ENCODE results near the gene UVRAG. TPM values are rescaled to one million over a fixed set of nuclear protein-coding genes. Genes with fewer than 3 reads are reported as not detected.

Gene UVRAG
- total RNA-seq, 2 donors from 2014 or later = 10.9 to 31.0 TPM

DNA sequence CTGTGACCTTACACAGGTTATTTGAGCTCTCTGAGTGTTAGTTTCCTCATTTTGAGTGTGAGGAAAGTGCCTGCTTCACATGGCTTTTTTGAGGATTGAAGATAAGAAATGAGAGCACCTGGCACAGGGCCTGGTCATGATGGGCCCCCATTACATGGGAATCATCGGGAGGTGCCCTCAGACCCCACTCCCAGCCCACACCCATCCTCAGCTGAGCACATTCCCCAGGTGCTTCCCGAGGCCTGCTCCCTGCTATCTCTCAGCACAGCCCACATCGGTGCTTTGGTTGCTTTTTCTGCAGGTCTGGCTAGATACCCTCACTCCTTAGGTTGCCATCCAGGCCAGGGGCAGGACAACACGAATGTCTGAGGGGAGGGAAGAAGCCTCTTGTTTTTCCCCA, 29.8 kb upstream of the UVRAG start:
- DNase-seq (no peak), ATAC-seq (no peak)
- intact Hi-C loops (cut with DNase I) = no loop called here
- no peak for TF ChIP-seq POLR2A (IDR thresholded peaks at IDR 0.05)
- TF ChIP-seq, protein P1, sequence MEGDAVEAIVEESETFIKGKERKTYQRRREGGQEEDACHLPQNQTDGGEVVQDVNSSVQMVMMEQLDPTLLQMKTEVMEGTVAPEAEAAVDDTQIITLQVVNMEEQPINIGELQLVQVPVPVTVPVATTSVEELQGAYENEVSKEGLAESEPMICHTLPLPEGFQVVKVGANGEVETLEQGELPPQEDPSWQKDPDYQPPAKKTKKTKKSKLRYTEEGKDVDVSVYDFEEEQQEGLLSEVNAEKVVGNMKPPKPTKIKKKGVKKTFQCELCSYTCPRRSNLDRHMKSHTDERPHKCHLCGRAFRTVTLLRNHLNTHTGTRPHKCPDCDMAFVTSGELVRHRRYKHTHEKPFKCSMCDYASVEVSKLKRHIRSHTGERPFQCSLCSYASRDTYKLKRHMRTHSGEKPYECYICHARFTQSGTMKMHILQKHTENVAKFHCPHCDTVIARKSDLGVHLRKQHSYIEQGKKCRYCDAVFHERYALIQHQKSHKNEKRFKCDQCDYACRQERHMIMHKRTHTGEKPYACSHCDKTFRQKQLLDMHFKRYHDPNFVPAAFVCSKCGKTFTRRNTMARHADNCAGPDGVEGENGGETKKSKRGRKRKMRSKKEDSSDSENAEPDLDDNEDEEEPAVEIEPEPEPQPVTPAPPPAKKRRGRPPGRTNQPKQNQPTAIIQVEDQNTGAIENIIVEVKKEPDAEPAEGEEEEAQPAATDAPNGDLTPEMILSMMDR (IDR thresholded peaks at IDR 0.05) = no peak
- no peaks in the 10 kb centered on the region for H3K36me3 ChIP-seq (replicated peaks in 1 of 2; ENCODE audit: insufficient read depth in 1 of 2, low read depth in 2 of 2)
- no peak overlapping the region for H3K27ac ChIP-seq
- H3K9me3 ChIP-seq = no peaks in the 10 kb centered on the region
- H3K4me1 ChIP-seq = peaks cover 25% of the 10 kb centered on the region
- no peaks in the 10 kb centered on the region for H3K27me3 ChIP-seq
- 87 to 93% methylated on average over 3 to 4 of the region's 4 CpGs for WGBS, 2 donors
- H3K4me3 ChIP-seq = no peak overlapping the region

- intact Hi-C loops (cut with DNase I) = no loop called here
- H3K27ac ChIP-seq = no peak overlapping the region
- ATAC-seq = peak; percentile 86
Measured at GRCh38 chr11:75786101-75786736, 28.8 kb upstream of the UVRAG start.

DNA sequence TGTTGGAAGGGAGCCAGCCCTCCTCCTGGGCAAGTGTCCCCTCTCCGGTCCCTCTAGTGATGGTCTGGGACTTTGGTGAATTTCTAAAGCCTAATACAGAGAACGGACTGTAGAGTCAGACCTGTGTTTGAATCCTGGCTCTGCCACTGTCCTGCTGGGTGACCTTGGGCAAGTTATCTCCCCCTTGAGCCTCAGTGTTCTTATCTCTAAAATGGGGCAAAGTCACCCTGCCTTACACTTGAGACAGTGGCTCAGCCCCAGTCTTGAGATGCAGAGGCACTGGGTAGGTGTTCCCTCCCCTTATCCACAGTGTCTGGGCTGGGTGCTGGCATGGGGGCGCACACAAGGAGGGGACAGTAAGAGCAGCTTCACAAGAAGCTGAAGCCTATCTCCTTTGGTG, 25.5 kb upstream of the UVRAG start:
- DNase-seq = no peak
- H3K36me3 ChIP-seq (replicated peaks in 1 of 2; ENCODE audit: insufficient read depth in 1 of 2, low read depth in 2 of 2) = no peaks in the 10 kb centered on the region
- ATAC-seq = no peak
- 93 to 100% methylated on average over 1 to 3 of the region's 3 CpGs for WGBS, 2 donors
- peaks cover 19% of the 10 kb centered on the region for H3K4me1 ChIP-seq
- no peaks in the 10 kb centered on the region for H3K27me3 ChIP-seq
- H3K27ac ChIP-seq = no peak overlapping the region
- TF ChIP-seq, protein P1 (IDR thresholded peaks at IDR 0.05) = no peak
- TF ChIP-seq POLR2A (IDR thresholded peaks at IDR 0.05) = no peak
- intact Hi-C loops (cut with DNase I) = no loop called here
- H3K9me3 ChIP-seq = no peaks in the 10 kb centered on the region
- H3K4me3 ChIP-seq = no peak overlapping the region

More at GRCh38 chr11:75786101-75786736, 28.8 kb upstream of the UVRAG start:
- Histone ChIP-seq H3K4me3 (no peak overlapping the region), H3K36me3 (replicated peaks in 1 of 2; ENCODE audit: insufficient read depth in 1 of 2, low read depth in 2 of 2) (no peaks in the 10 kb centered on the region), H3K4me1 (peaks cover 25% of the 10 kb centered on the region), H3K9me3 (no peaks in the 10 kb centered on the region), H3K27me3 (no peaks in the 10 kb centered on the region)
- 10 to 20% methylated on average over 7 to 8 of the region's 8 CpGs for WGBS, 2 donors
- peak; percentile 59 to 78 (median 76) for DNase-seq
- TF ChIP-seq, protein P1 (IDR thresholded peaks at IDR 0.05) = no peak
- no peak for TF ChIP-seq POLR2A (IDR thresholded peaks at IDR 0.05)

GRCh38 chr11:75790986-75791385, 24.0 kb upstream of the UVRAG start:
- Histone ChIP-seq H3K36me3 (replicated peaks in 1 of 2; ENCODE audit: insufficient read depth in 1 of 2, low read depth in 2 of 2) (no peaks in the 10 kb centered on the region), H3K9me3 (no peaks in the 10 kb centered on the region), H3K27me3 (no peaks in the 10 kb centered on the region), H3K4me3 (no peak overlapping the region), H3K4me1 (peaks cover 26% of the 10 kb centered on the region), H3K27ac (no peak overlapping the region)
- ATAC-seq (no peak), DNase-seq (no peak)
- no peak for TF ChIP-seq POLR2A (IDR thresholded peaks at IDR 0.05)
- TF ChIP-seq, protein P1 (IDR thresholded peaks at IDR 0.05) = no peak
- intact Hi-C loops (cut with DNase I) = no loop called here
- WGBS, 2 donors = 79 to 93% methylated on average over 2 of the region's 2 CpGs

GRCh38 chr11:75792127-75792731, 22.8 kb upstream of the UVRAG start:
- intact Hi-C loops (cut with DNase I) = no loop called here
- ATAC-seq = no peak
- no peaks in the 10 kb centered on the region for H3K9me3 ChIP-seq

More at GRCh38 chr11:75792127-75792731, 22.8 kb upstream of the UVRAG start:
- Histone ChIP-seq H3K27ac (no peak overlapping the region), H3K27me3 (no peaks in the 10 kb centered on the region), H3K4me3 (no peak overlapping the region), H3K4me1 (peaks cover 25% of the 10 kb centered on the region), H3K36me3 (replicated peaks in 1 of 2; ENCODE audit: insufficient read depth in 1 of 2, low read depth in 2 of 2) (no peaks in the 10 kb centered on the region)
- 79 to 89% methylated on average over 3 to 6 of the region's 6 CpGs for WGBS, 2 donors
- DNase-seq = no peak
- no peak for TF ChIP-seq POLR2A (IDR thresholded peaks at IDR 0.05)
- TF ChIP-seq, protein P1 (IDR thresholded peaks at IDR 0.05) = no peak
